Measurements from ENCODE around the gene CMKLR1. TPM values are rescaled to one million over a fixed set of nuclear protein-coding genes. Genes with fewer than 3 reads are reported as not detected.

The CMKLR1 gene
- polyA plus RNA-seq, 3 donors, result 7.5 to 11.6 (median 7.9) TPM

DNA sequence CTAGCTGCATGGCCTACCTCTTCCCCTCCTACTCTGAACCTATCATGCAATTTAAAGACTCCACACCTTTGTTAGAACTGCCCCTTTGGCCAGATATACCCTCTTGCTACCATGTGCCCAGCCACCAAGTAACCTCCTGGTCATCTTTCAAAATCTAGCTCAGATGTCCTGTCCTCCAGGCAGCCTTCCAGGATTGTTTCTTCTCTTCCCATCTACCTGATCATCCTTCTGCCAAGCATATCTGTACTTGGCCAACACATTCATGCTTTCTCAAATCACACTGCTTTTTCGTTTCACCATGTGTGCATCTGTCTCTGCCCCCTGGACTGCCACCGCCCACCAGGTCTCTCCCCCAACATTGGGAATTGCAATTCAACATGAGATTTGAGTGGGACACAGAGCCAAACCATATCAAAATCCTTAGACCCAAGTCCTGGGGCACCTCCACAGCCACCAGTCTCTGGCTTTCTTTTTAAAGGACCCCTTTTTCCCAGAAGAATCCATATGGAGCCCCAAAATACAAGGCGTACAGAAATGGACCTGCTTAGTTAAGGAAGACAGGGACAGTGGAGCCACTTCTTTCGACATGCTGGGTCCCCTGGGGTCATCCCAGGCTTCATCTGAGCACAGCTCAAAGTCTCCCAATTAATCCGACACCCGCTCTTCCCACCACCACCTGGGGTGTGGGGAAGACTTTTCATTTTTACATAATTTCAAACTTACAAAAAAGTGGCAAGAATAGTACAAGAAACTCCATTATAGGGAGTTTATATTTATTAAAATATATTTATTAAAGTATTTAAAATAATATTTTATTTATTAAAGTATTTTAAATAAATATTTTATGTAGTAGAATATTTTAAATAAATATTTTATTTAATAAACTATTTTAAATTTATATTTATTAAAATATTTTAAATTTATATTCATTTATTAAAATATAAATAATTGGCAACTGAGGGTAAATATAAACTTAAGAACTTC is 7.9 kb upstream of the CMKLR1 start:
- Mint-ChIP-seq H3K9me3 (peaks cover 0 to 7% (median 2%) of the 10 kb centered on the region in 7 donors), H3K4me3 (no peak overlapping the region), H3K36me3 (no peaks in the 10 kb centered on the region), H3K4me1 (peaks cover 14% of the 10 kb centered on the region), H3K27ac (no peak overlapping the region), H3K27me3 (ENCODE audit: low read depth in 3 of 3) (peaks cover 1 to 6% (median 2%) of the 10 kb centered on the region in 3 donors)
- Histone ChIP-seq H3K36me3 (replicated peaks in 1 of 2; ENCODE audit: control insufficient read depth in 1 of 2, insufficient read depth in 2 of 2, low read length in 2 of 2) (no peaks in the 10 kb centered on the region), H2AFZ (ENCODE audit: insufficient read depth, low read depth, low read length, poor library complexity, severe bottlenecking) (peak overlapping the region; percentile 24), H4K20me1 (ENCODE audit: insufficient read depth, low read length) (no peaks in the 10 kb centered on the region), H3K79me2 (ENCODE audit: insufficient read depth, low read length) (no peaks in the 10 kb centered on the region), H3K4me3 (replicated peaks in 1 of 3; ENCODE audit: low read depth in 2 of 3, low read length in 3 of 3) (no peak overlapping the region), H3K27ac (ENCODE audit: low read depth in 1 of 2, low read length in 2 of 2) (no peak overlapping the region), H3K9ac (ENCODE audit: insufficient read depth, low read length, poor library complexity, severe bottlenecking) (no peak overlapping the region), H3K27me3 (ENCODE audit: control insufficient read depth in 2 of 2, insufficient read depth in 2 of 2, low read length in 2 of 2) (no peaks in the 10 kb centered on the region), H3K4me1 (ENCODE audit: control insufficient read depth in 1 of 2, insufficient read depth in 2 of 2, low read length in 2 of 2) (peaks cover 3 to 10% of the 10 kb centered on the region in 2 donors), H3K9me3 (replicated peaks in 1 of 2; ENCODE audit: control insufficient read depth in 1 of 2, insufficient read depth in 1 of 2, low read length in 2 of 2) (no peaks in the 10 kb centered on the region), H3K4me2 (replicated peaks; ENCODE audit: extremely low read depth, low read length, poor library complexity, severe bottlenecking) (no peak overlapping the region)
- DNase-seq, result no peak
- no peak for TF ChIP-seq CTCF (IDR thresholded peaks at IDR 0.05)
- 100% methylated on average over 2 of the region's 6 CpGs for WGBS (ENCODE audit: insufficient coverage)
- intact Hi-C loops (cut with micrococcal nuclease), result no loop called here

GRCh38 chr12:108345716-108346633 is 6.9 kb upstream of the CMKLR1 start:
- DNase-seq, result peak in 1 of 3 donors; percentile 20
- H3K4me1 ChIP-seq (ENCODE audit: control insufficient read depth in 1 of 2, insufficient read depth in 2 of 2, low read length in 2 of 2), result peaks cover 3 to 10% of the 10 kb centered on the region in 2 donors
- H3K9me3 Mint-ChIP-seq, result peaks cover 0 to 7% (median 2%) of the 10 kb centered on the region in 7 donors
- no peaks in the 10 kb centered on the region for H3K27me3 ChIP-seq (ENCODE audit: control insufficient read depth in 2 of 2, insufficient read depth in 2 of 2, low read length in 2 of 2)
- H4K20me1 ChIP-seq (ENCODE audit: insufficient read depth, low read length), result no peaks in the 10 kb centered on the region
- H3K27ac ChIP-seq (ENCODE audit: low read depth in 1 of 2, low read length in 2 of 2), result peak overlapping the region in 1 of 2 donors; percentile 45
- no peak overlapping the region for H3K4me2 ChIP-seq (replicated peaks; ENCODE audit: extremely low read depth, low read length, poor library complexity, severe bottlenecking)
- TF ChIP-seq CTCF (IDR thresholded peaks at IDR 0.05), result no peak
- no peak overlapping the region for H3K9ac ChIP-seq (ENCODE audit: insufficient read depth, low read length, poor library complexity, severe bottlenecking)
- H3K27me3 Mint-ChIP-seq (ENCODE audit: low read depth in 3 of 3), result peaks cover 1 to 8% (median 2%) of the 10 kb centered on the region in 3 donors
- peaks cover 15% of the 10 kb centered on the region for H3K4me1 Mint-ChIP-seq
- no peaks in the 10 kb centered on the region for H3K79me2 ChIP-seq (ENCODE audit: insufficient read depth, low read length)
- no peak overlapping the region for H3K4me3 ChIP-seq (replicated peaks in 1 of 3; ENCODE audit: low read depth in 2 of 3, low read length in 3 of 3)
- H3K4me3 Mint-ChIP-seq, result no peak overlapping the region
- WGBS (ENCODE audit: insufficient coverage), result 74% methylated on average over 5 of the region's 8 CpGs
- H3K9me3 ChIP-seq (replicated peaks in 1 of 2; ENCODE audit: control insufficient read depth in 1 of 2, insufficient read depth in 1 of 2, low read length in 2 of 2), result no peaks in the 10 kb centered on the region
- H3K36me3 Mint-ChIP-seq, result no peaks in the 10 kb centered on the region
- H3K36me3 ChIP-seq (replicated peaks in 1 of 2; ENCODE audit: control insufficient read depth in 1 of 2, insufficient read depth in 2 of 2, low read length in 2 of 2), result no peaks in the 10 kb centered on the region
- intact Hi-C loops (cut with micrococcal nuclease), result no loop called here
- H3K27ac Mint-ChIP-seq, result peak overlapping the region in 4 of 7 donors; percentile 20 to 72 (median 60)
- H2AFZ ChIP-seq (ENCODE audit: insufficient read depth, low read depth, low read length, poor library complexity, severe bottlenecking), result peak overlapping the region; percentile 24
